WERI-Rb-1 (cell line): ENCODE data around the gene ATRN.
A peak's percentile ranks its signal among the peaks of the same experiment; 100 is the strongest.

ENCODE experiments used
- DNase-seq: peaks from one replicate; pipeline ENCODE4 v3.0.0-alpha.2; 2020
- H3K27ac ChIP-seq: fragments of 250-450 bp; sonication (Bioruptor Pico); 2 replicates; pipeline ENCODE4 v1.5.1; 2020; ENCODE audit warnings: mild to moderate bottlenecking, moderate library complexity
- H3K27me3 ChIP-seq: fragments of 250-450 bp; sonication (Bioruptor Pico); 2 replicates; pipeline ENCODE4 v1.5.1; 2021; ENCODE audit warnings: mild to moderate bottlenecking, low read depth, moderate library complexity; ENCODE audit not compliant: insufficient read depth, severe bottlenecking
- H3K36me3 ChIP-seq: fragments of 250-450 bp; sonication (Bioruptor Pico); 2 replicates; pipeline ENCODE4 v1.5.1; 2020; ENCODE audit warnings: mild to moderate bottlenecking, moderate library complexity
- H3K4me3 ChIP-seq: 2 replicates; pipeline ENCODE4 v1.5.1; 2011; ENCODE audit warnings: low read depth, mild to moderate bottlenecking, control low read depth, low read length
- H3K9me3 ChIP-seq: fragments of 250-450 bp; sonication (Bioruptor Pico); 2 replicates; pipeline ENCODE4 v1.5.1; 2021; ENCODE audit warnings: mild to moderate bottlenecking, moderate library complexity; ENCODE audit not compliant: severe bottlenecking
- TF ChIP-seq, protein P1 (sequence below): IDR thresholded peaks from 2 replicates; pipeline ENCODE4 v1.5.1; 2011; ENCODE audit warnings: low read depth, mild to moderate bottlenecking, control low read depth, inconsistent platforms, low read length

ATRN gene

DNA sequence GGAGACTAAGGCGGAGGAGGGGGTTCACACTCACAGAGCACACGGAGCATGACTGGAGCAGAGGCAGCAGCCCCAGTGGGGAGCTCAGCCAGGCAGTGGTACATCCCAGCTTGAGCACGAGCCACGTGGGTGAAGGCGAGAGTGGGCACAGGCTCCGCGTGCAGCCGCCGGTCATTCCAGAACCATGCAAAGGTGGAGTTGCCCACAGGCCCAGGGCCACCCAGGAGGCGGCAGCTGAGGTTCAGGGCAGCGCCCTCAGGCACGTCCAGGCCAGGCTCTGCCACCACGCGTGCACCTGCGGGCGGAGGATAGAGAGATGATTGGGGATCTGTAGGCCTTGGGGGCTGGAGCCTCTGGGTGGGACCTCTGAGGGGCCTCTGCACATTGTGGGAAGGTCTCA, 220.5 kb downstream of the ATRN start:
- H3K27me3 ChIP-seq, result no peaks in the 10 kb centered on the region
- TF ChIP-seq, protein P1, sequence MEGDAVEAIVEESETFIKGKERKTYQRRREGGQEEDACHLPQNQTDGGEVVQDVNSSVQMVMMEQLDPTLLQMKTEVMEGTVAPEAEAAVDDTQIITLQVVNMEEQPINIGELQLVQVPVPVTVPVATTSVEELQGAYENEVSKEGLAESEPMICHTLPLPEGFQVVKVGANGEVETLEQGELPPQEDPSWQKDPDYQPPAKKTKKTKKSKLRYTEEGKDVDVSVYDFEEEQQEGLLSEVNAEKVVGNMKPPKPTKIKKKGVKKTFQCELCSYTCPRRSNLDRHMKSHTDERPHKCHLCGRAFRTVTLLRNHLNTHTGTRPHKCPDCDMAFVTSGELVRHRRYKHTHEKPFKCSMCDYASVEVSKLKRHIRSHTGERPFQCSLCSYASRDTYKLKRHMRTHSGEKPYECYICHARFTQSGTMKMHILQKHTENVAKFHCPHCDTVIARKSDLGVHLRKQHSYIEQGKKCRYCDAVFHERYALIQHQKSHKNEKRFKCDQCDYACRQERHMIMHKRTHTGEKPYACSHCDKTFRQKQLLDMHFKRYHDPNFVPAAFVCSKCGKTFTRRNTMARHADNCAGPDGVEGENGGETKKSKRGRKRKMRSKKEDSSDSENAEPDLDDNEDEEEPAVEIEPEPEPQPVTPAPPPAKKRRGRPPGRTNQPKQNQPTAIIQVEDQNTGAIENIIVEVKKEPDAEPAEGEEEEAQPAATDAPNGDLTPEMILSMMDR, result no peak

GRCh38 chr20:3691897-3692296, 221.1 kb downstream of the ATRN start:
- DNase-seq, result no peak
- no peak overlapping the region for H3K27ac ChIP-seq
- no peak overlapping the region for H3K4me3 ChIP-seq
- no peaks in the 10 kb centered on the region for H3K27me3 ChIP-seq
- H3K36me3 ChIP-seq, result no peaks in the 10 kb centered on the region
- TF ChIP-seq, protein P1, result no peak
- H3K9me3 ChIP-seq, result peaks cover 5% of the 10 kb centered on the region

More for the DNA sequence above, 220.5 kb downstream of the ATRN start:
- Histone ChIP-seq H3K27ac (no peak overlapping the region), H3K9me3 (peaks cover 2% of the 10 kb centered on the region), H3K4me3 (no peak overlapping the region), H3K36me3 (no peaks in the 10 kb centered on the region)
- no peak for DNase-seq

- H3K36me3 ChIP-seq, result no peaks in the 10 kb centered on the region
- no peak overlapping the region for H3K27ac ChIP-seq
- H3K9me3 ChIP-seq, result peaks cover 5% of the 10 kb centered on the region
- no peaks in the 10 kb centered on the region for H3K27me3 ChIP-seq
- no peak for DNase-seq
- H3K4me3 ChIP-seq, result no peak overlapping the region
- TF ChIP-seq, protein P1, result no peak
These were observed 222.0 kb downstream of the ATRN start for GRCh38 chr20:3692706-3693294.

GRCh38 chr20:3693376-3693775, 222.6 kb downstream of the ATRN start:
- Histone ChIP-seq H3K9me3 (peaks cover 5% of the 10 kb centered on the region), H3K27ac (no peak overlapping the region), H3K36me3 (no peaks in the 10 kb centered on the region), H3K4me3 (no peak overlapping the region), H3K27me3 (no peaks in the 10 kb centered on the region)
- DNase-seq, result no peak
- TF ChIP-seq, protein P1, result no peak

GRCh38 chr20:3694864-3695263, 224.0 kb downstream of the ATRN start:
- H3K27me3 ChIP-seq, result no peaks in the 10 kb centered on the region
- H3K9me3 ChIP-seq, result peaks cover 5% of the 10 kb centered on the region
- TF ChIP-seq, protein P1, result no peak
- no peak overlapping the region for H3K4me3 ChIP-seq
- no peaks in the 10 kb centered on the region for H3K36me3 ChIP-seq
- no peak for DNase-seq
- no peak overlapping the region for H3K27ac ChIP-seq

DNA sequence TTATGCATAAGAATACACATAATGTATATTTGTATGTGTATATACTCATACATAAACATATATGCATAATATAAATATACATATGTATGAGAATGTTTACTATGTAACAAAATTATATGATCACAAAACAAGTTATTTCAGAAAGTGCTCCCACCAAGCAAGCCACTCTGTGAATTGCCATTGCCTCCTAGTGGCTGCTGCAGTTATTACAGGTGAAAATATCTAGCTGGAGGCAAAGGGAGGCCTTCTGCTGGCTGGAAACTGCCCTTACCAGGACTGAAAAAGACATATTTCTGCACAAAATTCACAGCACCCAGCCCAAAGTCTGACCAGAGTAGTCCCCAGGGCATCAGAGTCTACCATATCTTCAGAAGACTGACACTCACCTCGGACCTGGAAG, 225.4 kb downstream of the ATRN start:
- Histone ChIP-seq H3K36me3 (no peaks in the 10 kb centered on the region), H3K9me3 (peaks cover 5% of the 10 kb centered on the region), H3K4me3 (no peak overlapping the region), H3K27ac (no peak overlapping the region), H3K27me3 (no peaks in the 10 kb centered on the region)
- TF ChIP-seq, protein P1, result peak; percentile 48
- no peak for DNase-seq
